Esophagus muscularis mucosa (tissue), 4 donors: ENCODE measurements around the gene IL17REL.

Source experiments
- CTCF ChIP-seq, 3 experiments: fragments of 200-600 bp in 2 of 3; fragments of 450-650 bp in 1 of 3; sonication (generic) in 2 of 3; IDR thresholded peaks; one replicate each; pipeline ENCODE4 v1.5.1; 2017 to 2019; ENCODE audit warnings: antibody characterized with exemption in 3 of 3, mild to moderate bottlenecking in 2 of 3, moderate library complexity in 1 of 3
- EP300 ChIP-seq: sonication (generic); formaldehyde crosslinking; IDR thresholded peaks from one replicate; pipeline ENCODE4 v1.6.1; 2017; ENCODE audit warnings: antibody characterized with exemption
- POLR2AphosphoS5 ChIP-seq, 2 donors: sonication (generic); formaldehyde crosslinking; IDR thresholded peaks; one replicate each; pipeline ENCODE4 v1.6.1; 2017; ENCODE audit warnings: antibody characterized with exemption in 2 of 2

DNA sequence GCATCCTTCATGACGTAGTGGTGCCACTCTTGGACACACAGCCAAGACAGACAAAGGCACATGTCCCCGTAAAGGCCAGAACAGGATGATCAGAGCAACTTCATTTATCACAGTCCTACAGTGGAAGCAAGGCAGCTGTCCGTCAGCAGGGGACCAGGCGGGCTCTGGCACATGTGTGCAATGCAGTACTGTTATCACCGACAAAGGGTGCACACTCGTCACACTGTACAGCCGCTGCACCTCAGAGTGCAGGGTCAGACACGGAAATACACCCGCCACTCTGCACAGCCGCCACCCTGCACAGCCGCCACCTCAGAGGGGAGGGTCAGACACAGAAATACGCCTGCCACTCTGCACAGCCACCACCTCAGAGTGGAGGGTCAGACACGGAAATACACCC, 13.4 kb upstream of the IL17REL start:
- TF ChIP-seq CTCF (IDR thresholded peaks at IDR 0.05) (no peak), EP300 (no peak), POLR2AphosphoS5 (IDR thresholded peaks at IDR 0.05) (no peak)
